OCI-LY7 (cell line): ENCODE measurements around the gene AGFG2. TPM values are rescaled to one million over a fixed set of nuclear protein-coding genes. Genes with fewer than 3 reads are reported as not detected.

Experiments
- BruUV-seq: library from RNA; stranded (reverse); fragments of 400-500 nt; replicated peaks from 2 replicates; lab custom pipeline; 2021; lab: Mats Ljungman, UMichigan
- CTCF ChIA-PET: fragments of 300-600 bp; sonication (Branson Sonifier 250); formaldehyde crosslinking; loops from one replicate; lab custom pipeline; 2022; ENCODE audit warnings: antibody characterized with exemption; ENCODE audit not compliant: unreplicated experiment; lab: Charles Lee
- POLR2A ChIA-PET: fragments of 300-600 bp; sonication (Branson Sonifier 250); formaldehyde crosslinking; loops from one replicate; lab custom pipeline; 2022; ENCODE audit warnings: antibody characterized with exemption; lab: Charles Lee
- DNase-seq: peaks from one replicate; pipeline ENCODE4 v3.0.0-alpha.2; 2015; ENCODE audit warnings: low spot score
- H2AFZ ChIP-seq: fragments of 200-600 bp; sonication (generic), shearing (Covaris generic); 2 replicates; pipeline ENCODE4 v1.6.1; 2014; ENCODE audit warnings: mild to moderate bottlenecking, antibody characterized with exemption, low read length, moderate library complexity
- H3K27ac ChIP-seq: fragments of 200-600 bp; sonication (generic); 2 replicates; pipeline ENCODE4 v1.5.1; 2014; ENCODE audit warnings: mixed run types, low read depth, mild to moderate bottlenecking, moderate library complexity, low read length, inconsistent platforms; ENCODE audit not compliant: poor library complexity, severe bottlenecking
- H3K36me3 ChIP-seq: fragments of 200-600 bp; sonication (generic); 2 replicates; pipeline ENCODE4 v1.6.1; 2014; ENCODE audit warnings: mild to moderate bottlenecking, antibody characterized with exemption, low read length, moderate library complexity, mixed read lengths; ENCODE audit not compliant: insufficient read depth
- H3K4me1 ChIP-seq: fragments of 200-600 bp; sonication (generic); 2 replicates; pipeline ENCODE4 v1.5.1; 2014; ENCODE audit warnings: mild to moderate bottlenecking, low read length; ENCODE audit not compliant: insufficient read depth, poor library complexity, severe bottlenecking
- H3K4me2 ChIP-seq: fragments of 200-600 bp; sonication (generic); 2 replicates; pipeline ENCODE4 v1.6.1; 2014; ENCODE audit warnings: mild to moderate bottlenecking, low read length
- H3K4me3 ChIP-seq: fragments of 200-600 bp; sonication (generic); 2 replicates; pipeline ENCODE4 v1.5.1; 2014; ENCODE audit warnings: mild to moderate bottlenecking, low read depth, low read length; ENCODE audit not compliant: poor library complexity, severe bottlenecking
- H3K79me2 ChIP-seq: fragments of 200-600 bp; sonication (generic); 2 replicates; pipeline ENCODE4 v1.6.1; 2016; ENCODE audit warnings: low read depth, mild to moderate bottlenecking, low read length, moderate library complexity, mixed read lengths; ENCODE audit not compliant: insufficient read depth
- H3K9me2 ChIP-seq: fragments of 200-600 bp; sonication (generic); 2 replicates; pipeline ENCODE4 v1.6.1; 2016; ENCODE audit warnings: mild to moderate bottlenecking, low read length, mixed read lengths; ENCODE audit not compliant: insufficient read depth
- H3K9me3 ChIP-seq: fragments of 200-600 bp; sonication (generic); 2 replicates; pipeline ENCODE4 v1.6.1; 2014; ENCODE audit warnings: mild to moderate bottlenecking, mixed run types, low read length, mixed read lengths
- H4K20me1 ChIP-seq: fragments of 200-600 bp; sonication (generic); 2 replicates; pipeline ENCODE4 v1.6.1; 2014; ENCODE audit warnings: mild to moderate bottlenecking, antibody characterized with exemption, low read length, moderate library complexity, mixed read lengths; ENCODE audit not compliant: insufficient read depth
- EZH2phosphoT487 ChIP-seq: fragments of 200-600 bp; sonication (generic); IDR thresholded peaks from 2 replicates; pipeline ENCODE4 v1.6.1; 2018; ENCODE audit warnings: low read depth, borderline replicate concordance, mild to moderate bottlenecking, mixed run types, antibody characterized with exemption, low read length, moderate library complexity, mixed read lengths
- intact Hi-C: fragments of 100-400 bp; cut with micrococcal nuclease; formaldehyde crosslinking; loops from one replicate; pipeline ENCODE4 v1.10.0; 2022; ENCODE audit not compliant: unreplicated experiment
- total RNA-seq, 2 experiments: library from RNA; depleted of rRNA in 1 of 2; stranded (reverse); fragments of >200 nt in 1 of 2; shearing (Covaris generic) in 1 of 2; gene quantifications; 2 replicates each; pipeline ENCODE4 v1.2.3, GENCODE V29; 2014 to 2022
- TF ChIP-seq, protein P1 (sequence below): fragments of 200-600 bp; sonication (generic); conservative IDR thresholded peaks from 2 replicates; pipeline ENCODE4 v1.5.1; 2014; ENCODE audit warnings: mild to moderate bottlenecking, antibody characterized with exemption, low read length, moderate library complexity, mixed read lengths

The AGFG2 gene
- total RNA-seq, 2 experiments from 2014 or later, result 11.5 to 15.2 TPM

DNA sequence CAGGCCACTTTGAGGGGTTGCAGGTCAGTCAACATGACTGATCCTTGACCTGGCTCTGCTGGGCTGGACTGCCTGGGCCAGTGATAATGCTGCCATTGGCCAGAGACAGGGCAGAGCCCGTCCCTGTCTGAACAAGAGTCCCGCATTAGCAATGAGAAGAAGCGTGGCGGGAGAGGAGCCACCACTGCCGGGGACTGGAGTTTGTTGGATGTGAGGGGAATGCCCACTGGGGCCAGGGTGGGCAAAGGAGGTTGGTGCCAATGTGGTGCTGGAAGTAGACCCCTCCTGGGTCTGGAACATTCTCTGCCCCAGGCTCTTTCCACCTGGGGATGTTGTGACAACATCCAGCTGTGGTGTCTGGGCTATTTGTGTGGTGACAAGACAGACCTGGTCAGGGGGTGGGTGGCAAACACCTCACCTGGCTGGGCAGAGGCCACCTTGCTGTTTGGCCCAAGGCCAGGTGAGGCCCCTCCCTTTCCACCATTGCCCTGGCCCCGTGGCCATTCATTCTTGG is 27.1 kb downstream of the AGFG2 start:
- Histone ChIP-seq H3K4me1 (peaks cover 35% of the 10 kb centered on the region), H4K20me1 (no peaks in the 10 kb centered on the region), H3K9me2 (no peaks in the 10 kb centered on the region), H3K4me3 (no peak overlapping the region), H3K79me2 (no peaks in the 10 kb centered on the region), H3K36me3 (0 out of 2 replicates have a peak, but pooled peaks cover 7% of the 10 kb centered on the region), H3K9me3 (no peaks in the 10 kb centered on the region), H3K27ac (no peak overlapping the region), H2AFZ (no peak overlapping the region), H3K4me2 (no peak overlapping the region)
- TF ChIP-seq, protein P1, sequence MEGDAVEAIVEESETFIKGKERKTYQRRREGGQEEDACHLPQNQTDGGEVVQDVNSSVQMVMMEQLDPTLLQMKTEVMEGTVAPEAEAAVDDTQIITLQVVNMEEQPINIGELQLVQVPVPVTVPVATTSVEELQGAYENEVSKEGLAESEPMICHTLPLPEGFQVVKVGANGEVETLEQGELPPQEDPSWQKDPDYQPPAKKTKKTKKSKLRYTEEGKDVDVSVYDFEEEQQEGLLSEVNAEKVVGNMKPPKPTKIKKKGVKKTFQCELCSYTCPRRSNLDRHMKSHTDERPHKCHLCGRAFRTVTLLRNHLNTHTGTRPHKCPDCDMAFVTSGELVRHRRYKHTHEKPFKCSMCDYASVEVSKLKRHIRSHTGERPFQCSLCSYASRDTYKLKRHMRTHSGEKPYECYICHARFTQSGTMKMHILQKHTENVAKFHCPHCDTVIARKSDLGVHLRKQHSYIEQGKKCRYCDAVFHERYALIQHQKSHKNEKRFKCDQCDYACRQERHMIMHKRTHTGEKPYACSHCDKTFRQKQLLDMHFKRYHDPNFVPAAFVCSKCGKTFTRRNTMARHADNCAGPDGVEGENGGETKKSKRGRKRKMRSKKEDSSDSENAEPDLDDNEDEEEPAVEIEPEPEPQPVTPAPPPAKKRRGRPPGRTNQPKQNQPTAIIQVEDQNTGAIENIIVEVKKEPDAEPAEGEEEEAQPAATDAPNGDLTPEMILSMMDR, result no peak
- no peak for TF ChIP-seq EZH2phosphoT487
- CTCF ChIA-PET, result no interaction called here
- BruUV-seq, result no TSS peak
- POLR2A ChIA-PET, result no interaction called here
- no peak for DNase-seq
- intact Hi-C loops, result no loop called here

DNA sequence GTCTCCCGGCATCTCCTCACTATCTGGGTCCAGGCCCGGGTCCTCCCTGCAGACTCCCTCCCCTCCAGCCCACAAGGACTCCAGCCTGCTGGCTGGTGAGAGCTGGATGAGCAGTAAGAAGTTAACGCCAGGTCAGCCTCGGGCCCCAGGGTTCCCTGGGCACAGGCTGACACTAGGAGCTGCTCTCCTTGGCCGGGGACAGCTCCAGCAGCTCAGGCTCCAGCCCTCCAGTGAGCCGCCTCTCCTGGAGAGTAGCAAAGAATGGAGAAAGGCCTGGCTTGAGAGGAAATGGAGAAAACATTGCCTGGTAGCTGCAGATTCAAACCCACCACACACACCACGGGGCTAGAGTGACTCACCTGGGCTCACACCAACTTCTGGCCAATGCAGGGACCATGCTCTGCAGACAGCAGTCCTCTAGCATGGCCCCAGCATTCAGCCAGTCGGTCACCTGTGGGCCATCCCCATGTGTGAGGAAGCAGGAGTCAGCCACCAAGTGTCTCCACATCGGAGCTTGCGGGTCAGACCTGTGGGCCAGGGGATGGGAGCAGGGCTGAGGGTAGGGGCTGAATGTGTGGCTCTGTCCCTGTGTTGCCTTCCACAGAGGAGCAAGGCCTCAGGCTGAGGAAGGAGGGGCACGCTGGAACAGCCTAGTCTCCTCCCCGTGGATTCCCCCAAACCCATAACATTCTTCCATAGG is 28.2 kb downstream of the AGFG2 start:
- TF ChIP-seq, protein P1, result no peak
- Histone ChIP-seq H3K79me2 (no peaks in the 10 kb centered on the region), H3K4me1 (peaks cover 45% of the 10 kb centered on the region), H3K27ac (no peak overlapping the region), H3K9me3 (no peaks in the 10 kb centered on the region), H3K4me3 (no peak overlapping the region), H3K4me2 (no peak overlapping the region), H4K20me1 (no peaks in the 10 kb centered on the region), H3K36me3 (0 out of 2 replicates have a peak, but pooled peaks cover 7% of the 10 kb centered on the region), H2AFZ (no peak overlapping the region), H3K9me2 (no peaks in the 10 kb centered on the region)
- CTCF ChIA-PET, result no interaction called here
- intact Hi-C loops, result no loop called here
- POLR2A ChIA-PET, result no interaction called here
- BruUV-seq, result no TSS peak
- no peak for DNase-seq

DNA sequence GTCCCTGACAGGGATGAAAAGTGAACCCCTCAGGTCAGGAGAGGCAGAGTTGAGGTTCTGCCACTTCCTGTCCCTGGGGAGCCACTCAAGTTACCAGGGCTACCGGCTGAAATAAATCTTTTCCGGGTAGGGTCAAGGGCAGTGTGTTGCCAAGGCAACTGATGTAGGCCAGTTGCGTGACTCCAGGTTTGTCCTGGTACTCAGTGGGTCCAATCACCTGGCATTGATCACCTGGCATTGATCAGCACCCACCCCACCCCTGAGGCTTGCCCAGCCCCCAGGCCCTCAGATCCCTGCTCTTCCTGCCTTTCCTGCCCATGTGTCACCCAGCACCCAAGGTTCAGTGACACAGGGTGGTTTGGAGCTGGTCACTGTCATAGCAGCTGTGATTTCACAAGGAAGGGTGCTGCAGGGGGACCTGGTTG is 28.8 kb downstream of the AGFG2 start:
- H2AFZ ChIP-seq, result no peak overlapping the region
- POLR2A ChIA-PET, result no interaction called here
- CTCF ChIA-PET, result interaction anchor here (0.6 kb wide), 1 partner anchor 19 kb away, joined by 3 read pairs; no protein-coding TSS in a partner anchor
- H3K4me1 ChIP-seq, result peaks cover 45% of the 10 kb centered on the region
- H3K9me3 ChIP-seq, result no peaks in the 10 kb centered on the region
- H3K4me3 ChIP-seq, result no peak overlapping the region
- no TSS peak for BruUV-seq
- intact Hi-C loops, result no loop called here
- H3K9me2 ChIP-seq, result no peaks in the 10 kb centered on the region
- no peaks in the 10 kb centered on the region for H4K20me1 ChIP-seq
- H3K36me3 ChIP-seq, result 0 out of 2 replicates have a peak, but pooled peaks cover 7% of the 10 kb centered on the region
- no peak overlapping the region for H3K4me2 ChIP-seq
- H3K79me2 ChIP-seq, result no peaks in the 10 kb centered on the region
- DNase-seq, result no peak
- TF ChIP-seq, protein P1, result no peak
- no peak for TF ChIP-seq EZH2phosphoT487
- H3K27ac ChIP-seq, result no peak overlapping the region
